ENCODE data around the gene POLR3A. TPM values are rescaled to one million over a fixed set of nuclear protein-coding genes. Genes with fewer than 3 reads are reported as not detected.

POLR3A gene
- total and polyA plus RNA-seq, 9 donors, result 4.8 to 15.0 (median 12.8) TPM

DNA sequence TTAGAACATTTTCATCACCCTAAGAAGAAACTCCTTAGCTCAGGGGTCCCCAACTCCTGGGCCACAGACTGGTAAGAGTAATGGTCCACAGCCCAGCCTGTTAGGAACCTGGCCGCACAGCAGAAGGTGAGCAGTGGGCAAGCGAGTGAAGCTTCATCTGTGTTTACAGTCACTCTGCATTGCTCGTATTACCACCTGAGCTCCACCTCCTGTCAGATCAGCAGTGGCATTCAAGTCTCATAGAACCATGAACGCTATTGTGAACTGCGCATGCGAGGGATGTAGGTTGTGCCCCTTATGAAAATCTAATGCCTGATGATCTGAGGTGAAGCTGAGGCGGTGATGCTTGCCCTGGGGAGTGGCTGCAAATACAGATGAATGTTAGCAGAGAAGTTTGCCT, 65.4 kb downstream of the POLR3A start:
- Histone ChIP-seq H3K9me3 (no peaks in the 10 kb centered on the region), H3K27ac (no peak overlapping the region), H3K36me3 (no peaks in the 10 kb centered on the region), H3K4me1 (ENCODE audit: insufficient read depth) (peaks cover 7% of the 10 kb centered on the region), H3K27me3 (no peaks in the 10 kb centered on the region), H3K4me3 (no peak overlapping the region)
- 94 to 96% (median 95%) methylated on average over 7 of the region's 7 CpGs for WGBS, 3 donors
- TF ChIP-seq EP300 (IDR thresholded peaks at IDR 0.05), result no peak
- TF ChIP-seq, protein P1, sequence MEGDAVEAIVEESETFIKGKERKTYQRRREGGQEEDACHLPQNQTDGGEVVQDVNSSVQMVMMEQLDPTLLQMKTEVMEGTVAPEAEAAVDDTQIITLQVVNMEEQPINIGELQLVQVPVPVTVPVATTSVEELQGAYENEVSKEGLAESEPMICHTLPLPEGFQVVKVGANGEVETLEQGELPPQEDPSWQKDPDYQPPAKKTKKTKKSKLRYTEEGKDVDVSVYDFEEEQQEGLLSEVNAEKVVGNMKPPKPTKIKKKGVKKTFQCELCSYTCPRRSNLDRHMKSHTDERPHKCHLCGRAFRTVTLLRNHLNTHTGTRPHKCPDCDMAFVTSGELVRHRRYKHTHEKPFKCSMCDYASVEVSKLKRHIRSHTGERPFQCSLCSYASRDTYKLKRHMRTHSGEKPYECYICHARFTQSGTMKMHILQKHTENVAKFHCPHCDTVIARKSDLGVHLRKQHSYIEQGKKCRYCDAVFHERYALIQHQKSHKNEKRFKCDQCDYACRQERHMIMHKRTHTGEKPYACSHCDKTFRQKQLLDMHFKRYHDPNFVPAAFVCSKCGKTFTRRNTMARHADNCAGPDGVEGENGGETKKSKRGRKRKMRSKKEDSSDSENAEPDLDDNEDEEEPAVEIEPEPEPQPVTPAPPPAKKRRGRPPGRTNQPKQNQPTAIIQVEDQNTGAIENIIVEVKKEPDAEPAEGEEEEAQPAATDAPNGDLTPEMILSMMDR (IDR thresholded peaks at IDR 0.05), result no peak
- no peak for TF ChIP-seq POLR2A (IDR thresholded peaks at IDR 0.05)
- DNase-seq, result no peak
- intact Hi-C loops (cut with DNase I), result no loop called here

DNA sequence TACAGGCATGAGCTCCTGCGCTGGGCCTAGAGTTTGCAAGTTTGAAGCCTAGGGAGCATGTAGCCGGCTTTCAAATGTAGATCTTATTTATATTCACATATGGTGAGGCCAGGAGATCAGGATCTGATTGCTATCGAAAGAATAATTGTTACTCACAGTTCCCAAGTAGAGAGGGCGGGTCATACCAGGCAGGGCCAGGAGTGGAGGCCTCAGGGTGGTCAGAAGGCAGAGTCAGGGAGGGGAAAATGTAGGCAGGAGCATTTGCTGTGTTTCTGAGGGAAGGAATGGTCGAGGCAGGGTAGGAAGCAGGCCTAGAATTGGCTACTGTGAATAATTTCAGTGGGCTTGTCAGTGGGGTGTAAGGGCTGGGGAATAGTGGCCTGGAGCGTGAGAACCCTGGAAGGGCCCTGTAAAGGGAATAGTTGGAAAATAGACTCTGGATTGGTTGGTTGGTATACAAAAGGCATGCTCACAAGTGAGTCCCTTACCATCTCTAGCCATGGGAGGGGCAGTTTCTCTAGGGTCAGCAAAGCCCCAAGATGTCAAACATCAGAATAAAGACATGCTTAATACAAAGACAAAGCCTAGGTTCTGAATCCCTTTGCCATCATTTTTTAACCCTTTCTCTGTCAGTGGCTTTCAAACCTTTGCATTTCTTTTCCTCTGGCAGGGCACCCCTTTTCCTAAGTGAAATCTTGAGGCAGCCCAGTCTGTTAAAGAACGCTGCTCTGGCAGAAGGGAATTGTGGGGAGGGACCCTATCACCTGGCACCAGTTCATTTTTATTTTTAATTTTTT, 66.8 kb downstream of the POLR3A start:
- Histone ChIP-seq H3K27me3 (no peaks in the 10 kb centered on the region), H3K4me1 (ENCODE audit: insufficient read depth) (peaks cover 7% of the 10 kb centered on the region), H3K4me3 (no peak overlapping the region), H3K9me3 (no peaks in the 10 kb centered on the region), H3K36me3 (no peaks in the 10 kb centered on the region), H3K27ac (no peak overlapping the region)
- TF ChIP-seq POLR2A (IDR thresholded peaks at IDR 0.05) (no peak), EP300 (IDR thresholded peaks at IDR 0.05) (no peak)
- TF ChIP-seq, protein P1 (IDR thresholded peaks at IDR 0.05), result no peak
- 80 to 93% (median 87%) methylated on average over 7 of the region's 7 CpGs for WGBS, 3 donors
- intact Hi-C loops (cut with DNase I), result no loop called here
- DNase-seq, result no peak

DNA sequence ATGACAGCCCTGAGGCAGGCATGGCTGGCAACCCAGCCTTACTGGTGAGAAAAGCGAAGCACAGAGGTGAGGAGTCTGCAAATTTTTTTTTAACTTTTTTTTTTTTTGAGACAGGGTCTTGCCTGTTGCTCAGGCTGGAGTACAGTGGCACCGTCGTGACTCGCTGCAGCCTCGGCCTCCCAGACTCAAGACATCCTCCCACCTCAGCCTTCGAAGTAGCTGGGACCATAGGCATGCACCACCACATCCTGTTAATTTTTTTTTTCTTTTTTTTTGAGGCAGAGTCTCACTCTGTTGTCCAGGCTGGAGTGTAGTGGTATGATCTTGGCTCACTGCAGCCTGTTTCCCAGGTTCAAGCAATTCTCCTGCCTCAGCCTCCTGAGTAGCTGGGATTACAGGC, 67.6 kb downstream of the POLR3A start:
- peaks cover 7% of the 10 kb centered on the region for H3K4me1 ChIP-seq (ENCODE audit: insufficient read depth)
- 95 to 98% (median 96%) methylated on average over 6 of the region's 6 CpGs for WGBS, 3 donors
- no peaks in the 10 kb centered on the region for H3K9me3 ChIP-seq
- H3K27ac ChIP-seq, result no peak overlapping the region
- DNase-seq, result no peak
- intact Hi-C loops (cut with DNase I), result no loop called here
- TF ChIP-seq POLR2A (IDR thresholded peaks at IDR 0.05) (no peak), EP300 (IDR thresholded peaks at IDR 0.05) (no peak)
- TF ChIP-seq, protein P1 (IDR thresholded peaks at IDR 0.05), result no peak
- no peaks in the 10 kb centered on the region for H3K36me3 ChIP-seq
- H3K27me3 ChIP-seq, result no peaks in the 10 kb centered on the region
- H3K4me3 ChIP-seq, result no peak overlapping the region

DNA sequence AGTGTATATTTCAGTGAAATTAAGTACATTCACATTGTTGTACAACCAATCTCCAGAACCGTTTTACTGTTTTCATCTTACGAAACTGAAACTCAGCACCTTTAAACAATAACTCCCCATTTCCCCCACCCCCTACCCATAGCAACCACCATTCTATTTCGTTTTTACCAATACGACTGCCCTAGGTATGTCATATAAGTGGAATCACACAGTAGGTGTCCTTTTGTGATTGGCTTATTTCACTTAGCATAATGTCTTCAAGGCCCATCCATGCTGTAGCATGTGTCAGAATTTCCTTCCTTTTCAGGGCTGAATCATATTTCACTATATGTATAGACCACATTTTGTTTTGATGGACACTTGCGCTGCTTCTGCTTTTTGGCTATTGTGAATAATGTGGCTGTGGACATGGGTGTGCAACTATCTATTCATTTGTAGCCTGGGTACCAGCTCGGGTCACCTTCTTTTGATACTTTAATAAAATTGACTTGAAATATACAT, 68.4 kb downstream of the POLR3A start:
- Histone ChIP-seq H3K4me3 (no peak overlapping the region), H3K27me3 (no peaks in the 10 kb centered on the region), H3K4me1 (ENCODE audit: insufficient read depth) (peaks cover 7% of the 10 kb centered on the region), H3K9me3 (no peaks in the 10 kb centered on the region), H3K36me3 (no peaks in the 10 kb centered on the region), H3K27ac (no peak overlapping the region)
- no peak for DNase-seq
- 79 to 92% (median 91%) methylated on average over 6 of the region's 6 CpGs for WGBS, 3 donors
- intact Hi-C loops (cut with DNase I), result no loop called here
- TF ChIP-seq, protein P1 (IDR thresholded peaks at IDR 0.05), result no peak
- TF ChIP-seq EP300 (IDR thresholded peaks at IDR 0.05) (no peak), POLR2A (IDR thresholded peaks at IDR 0.05) (no peak)
